Astrocyte of the cerebellum (primary cell): Measurements from ENCODE around the gene SP2.

ENCODE experiments used
- DNase-seq: peaks from one replicate; pipeline ENCODE4 v3.0.0-alpha.2; 2011; ENCODE audit warnings: low read depth
- H3K4me3 ChIP-seq: 2 replicates; pipeline ENCODE4 v1.5.1; 2011; ENCODE audit warnings: mild to moderate bottlenecking, low read depth, low read length, moderate library complexity
- CTCF ChIP-seq: IDR thresholded peaks from 2 replicates; pipeline ENCODE4 v1.5.1; 2012; ENCODE audit warnings: low read length, low read depth, moderate library complexity, mild to moderate bottlenecking; ENCODE audit errors: missing control alignments
- in situ Hi-C: cut with HindIII; loops from 2 replicates; pipeline ENCODE4 v1.10.0; 2017; ENCODE audit warnings: low sequenced_read_pairs

Gene SP2

DNA sequence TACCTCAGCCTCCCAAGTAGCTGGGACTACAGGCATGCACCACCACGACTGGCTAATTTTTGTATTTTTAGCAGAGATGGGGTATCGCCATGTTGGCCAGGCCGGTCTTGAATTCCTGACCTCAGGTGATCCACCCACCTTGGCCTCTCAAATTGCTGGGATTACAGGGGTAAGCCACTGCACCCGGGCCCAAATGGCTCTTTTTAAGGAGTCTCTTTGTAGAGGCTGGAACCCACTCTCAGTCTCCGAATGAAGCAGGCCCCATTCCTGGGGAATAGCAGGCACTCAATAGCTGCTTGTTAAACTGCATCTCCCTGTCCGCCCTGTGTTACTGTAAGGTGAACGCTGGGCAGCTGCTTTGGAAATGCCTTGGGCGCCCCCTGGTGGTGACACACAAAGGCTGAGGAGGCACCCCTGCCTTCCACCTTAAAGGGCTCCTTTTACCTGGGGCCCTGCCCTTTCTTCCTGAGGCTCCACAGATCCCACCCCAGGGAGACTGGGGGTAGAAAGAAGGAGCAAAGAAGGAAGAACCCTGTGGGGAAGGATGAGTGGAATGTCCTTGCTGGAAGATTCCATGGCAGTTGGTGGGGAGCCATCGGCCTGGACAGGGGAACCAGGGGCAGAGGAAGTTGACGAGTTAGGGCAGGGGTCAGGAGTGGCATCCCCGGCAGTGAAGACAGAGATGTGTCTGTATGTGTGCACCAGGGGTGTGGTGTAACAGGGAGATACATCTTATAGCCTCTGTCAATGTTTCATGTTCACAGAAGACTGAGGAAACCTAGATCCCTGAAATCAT lies 6.1 kb upstream of the SP2 start:
- in situ Hi-C loops: no loop called here
- peak; percentile 68 for DNase-seq
- TF ChIP-seq CTCF: peak; percentile 88

GRCh38 chr17:47891545-47892088 lies 4.4 kb upstream of the SP2 start:
- DNase-seq: no peak
- no peak overlapping the region for H3K4me3 ChIP-seq
- TF ChIP-seq CTCF: no peak
- in situ Hi-C loops: no loop called here

More for the DNA sequence above, 6.1 kb upstream of the SP2 start:
- no peak overlapping the region for H3K4me3 ChIP-seq

DNA sequence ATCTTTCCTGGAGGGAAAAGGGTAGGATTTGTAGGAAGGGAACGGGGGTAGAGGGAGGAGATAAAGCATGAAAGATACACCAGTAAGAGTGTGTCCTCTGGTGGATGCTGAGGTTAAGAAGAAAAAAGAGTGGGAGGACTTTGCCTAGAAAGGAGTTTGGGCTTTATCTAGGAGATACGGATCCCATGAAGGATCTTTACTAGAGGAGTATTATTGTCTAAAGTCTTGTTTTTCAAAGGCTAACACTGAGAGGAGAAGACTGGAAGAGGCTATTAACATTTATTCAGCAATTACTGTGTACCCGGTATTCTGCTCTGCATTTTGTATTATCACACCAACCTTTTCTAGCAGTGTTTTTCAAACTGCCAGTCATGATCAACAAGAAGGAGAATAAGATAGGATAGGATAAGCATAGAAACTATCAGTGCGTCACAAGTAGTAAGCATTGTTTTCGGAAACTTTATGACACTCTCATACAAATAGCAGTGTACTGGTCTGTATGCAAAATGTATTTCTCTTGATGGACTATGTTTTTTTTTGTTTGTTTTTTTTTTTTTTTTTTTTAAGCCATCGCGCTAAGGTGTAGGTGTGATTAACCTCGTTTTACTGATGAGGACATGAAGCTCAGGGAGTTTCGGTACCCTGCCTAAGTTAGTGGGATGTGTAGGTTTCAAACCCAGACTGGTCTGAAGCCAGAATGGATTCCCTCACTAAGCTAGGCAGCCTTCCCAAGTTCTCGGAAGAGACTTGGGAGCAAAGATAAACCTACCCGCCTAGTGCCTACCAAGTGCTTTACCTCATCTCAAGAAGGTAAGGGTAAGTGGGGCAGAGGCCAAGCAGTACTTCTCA lies 1.3 kb upstream of the SP2 start:
- in situ Hi-C loops: no loop called here
- no peak for DNase-seq
- peak overlapping the region; percentile 95 for H3K4me3 ChIP-seq
- no peak for TF ChIP-seq CTCF

GRCh38 chr17:47895347-47895855 lies 635 bp upstream of the SP2 start:
- no peak for TF ChIP-seq CTCF
- peak overlapping the region; percentile 95 for H3K4me3 ChIP-seq
- DNase-seq: no peak
- in situ Hi-C loops: no loop called here

DNA sequence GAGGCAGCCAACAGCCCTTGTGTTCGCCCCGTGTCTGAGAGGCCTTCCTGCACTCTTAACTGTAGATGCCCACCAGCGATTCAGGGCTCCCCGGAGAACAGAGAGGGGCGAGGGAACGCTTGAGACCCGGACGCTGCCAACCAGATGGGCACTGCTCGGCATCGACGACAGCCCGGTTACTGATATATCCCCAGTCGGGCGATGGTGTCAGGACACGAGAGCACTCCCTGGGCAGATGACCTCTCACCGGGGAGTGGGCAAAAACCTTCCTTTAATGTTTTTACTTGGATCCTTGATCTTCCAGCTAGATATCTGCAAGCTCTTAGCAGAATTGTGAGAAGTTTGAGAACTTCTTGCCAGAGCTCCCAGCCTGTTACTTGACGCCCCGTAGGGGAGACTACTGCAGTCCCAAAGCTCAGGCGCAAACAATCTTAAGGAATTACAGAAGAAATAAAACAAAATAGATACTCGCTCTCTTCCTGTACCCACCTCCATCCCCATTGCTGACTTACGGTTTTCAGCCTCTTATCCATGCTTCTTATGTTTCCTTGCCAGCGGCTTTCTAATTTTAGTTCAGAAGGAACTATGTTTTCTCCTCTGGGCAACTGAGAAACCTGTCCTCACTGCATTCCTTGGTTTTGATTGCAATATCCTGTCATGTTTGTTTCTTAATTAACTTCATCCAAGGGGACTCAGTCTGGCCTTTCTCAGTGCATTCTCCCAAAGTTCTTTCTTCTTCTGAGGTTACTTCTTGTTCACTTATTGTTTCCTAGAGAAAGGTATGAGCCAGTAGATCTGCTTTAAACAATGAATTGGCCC lies 845 bp downstream of the SP2 start:
- in situ Hi-C loops: no loop called here
- no peak for DNase-seq
- H3K4me3 ChIP-seq: peak overlapping the region; percentile 95
- TF ChIP-seq CTCF: no peak

- in situ Hi-C loops: no loop called here
- DNase-seq: no peak
- no peak for TF ChIP-seq CTCF
- H3K4me3 ChIP-seq: peak overlapping the region; percentile 95
These were observed 1.5 kb downstream of the SP2 start for GRCh38 chr17:47897561-47897960.
